PC-3 (cell line): ENCODE results near the gene KATNA1.

Experiments used
- CTCF ChIP-seq: fragments of 300-600 bp; sonication (generic); conservative IDR thresholded peaks from 2 replicates; pipeline ENCODE4 v1.5.1; 2017; ENCODE audit warnings: antibody characterized with exemption, low read depth, mild to moderate bottlenecking, low read length
- EZH2 ChIP-seq: fragments of 300-600 bp; sonication (generic); IDR thresholded peaks from one replicate; pipeline ENCODE4 v1.6.1; 2017; ENCODE audit warnings: antibody characterized with exemption, mild to moderate bottlenecking, low read length; ENCODE audit not compliant: unreplicated experiment
- EZH2phosphoT487 ChIP-seq: fragments of 300-600 bp; sonication (generic); IDR thresholded peaks from 2 replicates; pipeline ENCODE4 v1.6.1; 2018; ENCODE audit warnings: mild to moderate bottlenecking, antibody characterized with exemption, low read length, borderline replicate concordance

DNA sequence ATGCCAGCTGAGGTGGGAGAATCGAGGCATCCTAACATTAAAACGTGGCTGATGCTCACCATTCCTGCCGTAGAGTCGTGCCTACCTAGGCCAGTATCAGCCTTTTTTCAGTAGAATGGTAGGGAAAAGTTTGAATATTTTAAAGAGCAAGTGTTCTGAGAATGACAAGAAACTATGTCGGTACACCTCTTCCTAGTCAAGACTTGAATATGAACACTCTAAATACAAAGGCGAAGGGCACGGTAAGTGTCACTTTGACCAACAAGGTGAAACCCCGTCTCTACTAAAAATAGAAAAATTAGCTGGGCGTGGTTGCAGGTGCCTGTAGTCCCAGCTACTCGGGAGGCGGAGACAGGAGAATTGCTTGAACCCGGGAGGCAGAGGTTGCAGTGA lies 81.3 kb downstream of the KATNA1 start:
- no peak for TF ChIP-seq CTCF
- no peak for TF ChIP-seq EZH2phosphoT487
- TF ChIP-seq EZH2: no peak
